IMR-90 (cell line): ENCODE measurements around the gene TCN1. TPM values are rescaled to one million over a fixed set of nuclear protein-coding genes. Genes with fewer than 3 reads are reported as not detected.
"Not testable (repeated sequence)": the region's sequence is repeated elsewhere in the genome, so short reads cannot be mapped to it uniquely, and the experiment has no call there.

Experiments
- ATAC-seq: fragments of 200-7000 bp; cut with Tn5 transposase; 2 replicates; pipeline ENCODE4 v1.9.1; 2020; ENCODE audit warnings: low read depth, mild to moderate bottlenecking, moderate library complexity
- BruUV-seq: library from RNA; stranded (reverse); fragments of 400-500 nt; replicated peaks from 2 replicates; lab custom pipeline; 2021; lab: Mats Ljungman, UMichigan
- CTCF ChIA-PET: fragments of 300-600 bp; formaldehyde crosslinking; extraction: SDS; loops from one replicate; lab custom pipeline; 2021; ENCODE audit warnings: antibody characterized with exemption; lab: Yijun Ruan, JAX
- POLR2A ChIA-PET: fragments of 300-600 bp; sonication (Branson Sonifier 250); formaldehyde crosslinking; loops from one replicate; lab custom pipeline; 2022; ENCODE audit warnings: antibody characterized with exemption; ENCODE audit not compliant: unreplicated experiment; lab: Charles Lee
- DNase-seq: peaks from one replicate; pipeline ENCODE4 v3.0.0; 2013
- H2AFZ ChIP-seq: replicated peaks from 2 replicates; pipeline ENCODE3; 2013; ENCODE audit warnings: low read length, mild to moderate bottlenecking; ENCODE audit not compliant: poor library complexity
- H2AK5ac ChIP-seq: 2 replicates; pipeline ENCODE4 v1.6.1; 2013; ENCODE audit warnings: low read depth, low read length, inconsistent platforms
- H2AK9ac ChIP-seq: replicated peaks from 2 replicates; pipeline ENCODE3; 2013; ENCODE audit warnings: mild to moderate bottlenecking, low read depth, low read length, moderate library complexity; ENCODE audit not compliant: poor library complexity
- H2BK120ac ChIP-seq: 2 replicates; pipeline ENCODE4 v1.6.1; 2013; ENCODE audit warnings: low read depth, low read length, inconsistent platforms
- H2BK15ac ChIP-seq: 3 replicates; pipeline ENCODE4 v1.6.1; 2013; ENCODE audit warnings: low read depth, low read length, inconsistent platforms
- H2BK20ac ChIP-seq: 2 replicates; pipeline ENCODE4 v1.6.1; 2013; ENCODE audit warnings: low read depth, mild to moderate bottlenecking, inconsistent platforms, low read length, moderate library complexity
- H2BK5ac ChIP-seq: 2 replicates; pipeline ENCODE4 v1.6.1; 2013; ENCODE audit warnings: mild to moderate bottlenecking, low read depth, low read length, inconsistent platforms; ENCODE audit not compliant: poor library complexity, severe bottlenecking
- H3K14ac ChIP-seq: replicated peaks from 2 replicates; pipeline ENCODE4 v1.6.1; 2013; ENCODE audit warnings: low read depth, low read length, inconsistent platforms
- H3K18ac ChIP-seq: 2 replicates; pipeline ENCODE4 v1.6.1; 2013; ENCODE audit warnings: low read depth, low read length, control low read depth
- H3K23ac ChIP-seq: 2 replicates; pipeline ENCODE4 v1.6.1; 2013; ENCODE audit warnings: low read depth, low read length, inconsistent platforms
- H3K27ac ChIP-seq: 2 replicates; pipeline ENCODE4 v1.5.1; 2013; ENCODE audit warnings: mild to moderate bottlenecking, control low read depth, low read length; ENCODE audit not compliant: insufficient read depth
- H3K27me3 ChIP-seq: 2 replicates; pipeline ENCODE4 v1.6.1; 2013; ENCODE audit warnings: low read length; ENCODE audit not compliant: control insufficient read depth, insufficient read depth
- H3K36me3 ChIP-seq: 2 replicates; pipeline ENCODE4 v1.6.1; 2013; ENCODE audit warnings: low read length, mixed read lengths; ENCODE audit not compliant: control insufficient read depth, insufficient read depth
- H3K4ac ChIP-seq: 2 replicates; pipeline ENCODE4 v1.6.1; 2013; ENCODE audit warnings: low read depth, low read length, inconsistent platforms
- H3K4me1 ChIP-seq: 2 replicates; pipeline ENCODE4 v1.6.1; 2013; ENCODE audit warnings: low read length, mixed read lengths; ENCODE audit not compliant: control insufficient read depth, insufficient read depth
- H3K4me2 ChIP-seq: 2 replicates; pipeline ENCODE4 v1.6.1; 2013; ENCODE audit warnings: low read depth, mild to moderate bottlenecking, control low read depth, low read length, moderate library complexity
- H3K4me3 ChIP-seq: 2 replicates; pipeline ENCODE4 v1.5.1; 2013; ENCODE audit warnings: low read depth, mild to moderate bottlenecking, control low read depth, low read length, moderate library complexity; ENCODE audit not compliant: insufficient read depth
- H3K56ac ChIP-seq: 2 replicates; pipeline ENCODE4 v1.6.1; 2013; ENCODE audit warnings: low read length, inconsistent platforms; ENCODE audit not compliant: insufficient read depth; ENCODE audit errors: extremely low read depth
- H3K79me1 ChIP-seq, 2 experiments: 2 replicates each; pipeline ENCODE4 v1.6.1; 2013; ENCODE audit warnings: low read length in 2 of 2, inconsistent platforms in 1 of 2, low read depth in 1 of 2
- H3K9ac ChIP-seq: 2 replicates; pipeline ENCODE4 v1.6.1; 2013; ENCODE audit warnings: low read depth, low read length, control low read depth
- H3K9me1 ChIP-seq: 2 replicates; pipeline ENCODE4 v1.6.1; 2013; ENCODE audit warnings: low read length, inconsistent platforms; ENCODE audit not compliant: insufficient read depth
- H3K9me3 ChIP-seq: 2 replicates; pipeline ENCODE4 v1.6.1; 2013; ENCODE audit warnings: low read length; ENCODE audit not compliant: control insufficient read depth, insufficient read depth
- H4K20me1 ChIP-seq: 2 replicates; pipeline ENCODE4 v1.6.1; 2013; ENCODE audit warnings: low read length, inconsistent platforms; ENCODE audit not compliant: insufficient read depth
- H4K5ac ChIP-seq: 2 replicates; pipeline ENCODE4 v1.6.1; 2013; ENCODE audit warnings: mild to moderate bottlenecking, low read depth, low read length, control low read depth
- H4K8ac ChIP-seq, 2 experiments: 2 replicates each; pipeline ENCODE4 v1.6.1; 2013; ENCODE audit warnings: low read depth in 2 of 2, low read length in 2 of 2, control low read depth in 1 of 2, inconsistent platforms in 1 of 2
- H4K91ac ChIP-seq: 2 replicates; pipeline ENCODE4 v1.6.1; 2013; ENCODE audit warnings: low read depth, low read length, inconsistent platforms; ENCODE audit not compliant: insufficient read depth
- WGBS, 2 experiments: methylation state at CpG; one replicate each; pipeline versions ENCODE4 v1.1.5 to v1.1.7; 2013; ENCODE audit warnings: missing lambda C conversion rate in 2 of 2; ENCODE audit not compliant: insufficient read length in 1 of 2; ENCODE audit errors: extremely low coverage in 2 of 2; 5-methylcytosine and 5-hydroxymethylcytosine counted together
- dilution Hi-C: fragments of 300-500 bp; cut with HindIII; formaldehyde crosslinking; loops from one replicate; pipeline ENCODE4 v1.14.3; 2018; ENCODE audit warnings: low sequenced_read_pairs; ENCODE audit not compliant: unreplicated experiment
- in situ Hi-C: fragments of 300-500 bp; cut with MboI; formaldehyde crosslinking; loops from 3 replicates; pipeline ENCODE4 v1.14.3; 2019; ENCODE audit warnings: low sequenced_read_pairs, inconsistent platforms, mixed read lengths
- intact Hi-C: fragments of 100-400 bp; cut with micrococcal nuclease; formaldehyde crosslinking; loops from 2 replicates; pipeline ENCODE4 v1.10.0; 2022
- polyA plus RNA-seq, 3 experiments: library from polyadenylated mRNA; depleted of rRNA; stranded (reverse); fragments of >200 nt; gene quantifications; 2 replicates each; pipeline ENCODE4 v1.2.3, GENCODE V29; 2012; ENCODE audit warnings: low replicate concordance in 1 of 3
- total RNA-seq: library from RNA; depleted of rRNA; stranded (reverse); fragments of >200 nt; gene quantifications from 2 replicates; pipeline ENCODE4 v1.2.3, GENCODE V29; 2012

TCN1 gene
- total and polyA plus RNA-seq, 2 of the 4 experiments (the other 2 are of a cell fraction): not detected

- H3K18ac ChIP-seq, H2AK9ac ChIP-seq, H3K9me3 ChIP-seq, H3K27ac ChIP-seq, H2BK120ac ChIP-seq, H4K20me1 ChIP-seq, POLR2A ChIA-PET, H3K79me1 ChIP-seq, H3K9me1 ChIP-seq, intact Hi-C loops, H4K91ac ChIP-seq, H3K23ac ChIP-seq, BruUV-seq, ATAC-seq, in situ Hi-C loops, dilution Hi-C loops, H2BK15ac ChIP-seq, H3K4me2 ChIP-seq, H2AK5ac ChIP-seq, CTCF ChIA-PET, H3K4me1 ChIP-seq, H2AFZ ChIP-seq, H3K4me3 ChIP-seq, H4K8ac ChIP-seq, H3K36me3 ChIP-seq, H2BK20ac ChIP-seq, H3K4ac ChIP-seq, H2BK5ac ChIP-seq, H3K56ac ChIP-seq, H4K5ac ChIP-seq, H3K14ac ChIP-seq, H3K27me3 ChIP-seq, H3K9ac ChIP-seq, DNase-seq: not testable (repeated sequence)
- no CpG with 5 or more reads among the region's 2 CpGs for WGBS, 2 experiments
Measured at GRCh38 chr11:59903569-59903968, 37.3 kb upstream of the TCN1 start.
